Head of caudate nucleus (tissue), 42 donors: ENCODE results near the gene PLIN1.

ENCODE experiments used
- DNase-seq, 42 donors: peaks; one replicate each; pipeline versions ENCODE4 v3.0.0 to v3.0.0-alpha.2; 2020 to 2021; ENCODE audit warnings: mixed read lengths in 7 of 42
- intact Hi-C: fragments of 100-400 bp; cut with DNase I; formaldehyde crosslinking; loops from one replicate; pipeline ENCODE4 v1.15.0; 2022

The PLIN1 gene

GRCh38 chr15:89673165-89673512 is 6.0 kb downstream of the PLIN1 start:
- DNase-seq: peak in 1 of 42 donors; percentile 23

GRCh38 chr15:89672221-89673164 is 6.7 kb downstream of the PLIN1 start:
- peak in 8 of 42 donors; percentile 19 to 49 (median 34) for DNase-seq
- intact Hi-C loops: no loop called here

More at GRCh38 chr15:89673165-89673512, 6.0 kb downstream of the PLIN1 start:
- intact Hi-C loops: no loop called here

- DNase-seq: no peak
- intact Hi-C loops: no loop called here
These were observed 7.5 kb downstream of the PLIN1 start for GRCh38 chr15:89671687-89672086.

- intact Hi-C loops: no loop called here
- DNase-seq: no peak
These were observed 8.1 kb downstream of the PLIN1 start for GRCh38 chr15:89670971-89671560.

- intact Hi-C loops: no loop called here
- DNase-seq: no peak
These were observed 9.2 kb downstream of the PLIN1 start for GRCh38 chr15:89669941-89670340.

- DNase-seq: no peak
- intact Hi-C loops: no loop called here
These were observed 9.8 kb downstream of the PLIN1 start for GRCh38 chr15:89669309-89669865.

GRCh38 chr15:89668171-89668570 is 11.0 kb downstream of the PLIN1 start:
- DNase-seq: no peak
- intact Hi-C loops: no loop called here

GRCh38 chr15:89667706-89667960 is 11.5 kb downstream of the PLIN1 start:
- intact Hi-C loops: no loop called here
- no peak for DNase-seq

- intact Hi-C loops: no loop called here
- DNase-seq: no peak
These were observed 12.1 kb downstream of the PLIN1 start for GRCh38 chr15:89666858-89667705.

- peak in 1 of 42 donors; percentile 31 for DNase-seq
- intact Hi-C loops: no loop called here
These were observed 12.8 kb downstream of the PLIN1 start for GRCh38 chr15:89666184-89666857.

- peak in 31 of 42 donors; percentile 14 to 63 (median 33) for DNase-seq
- intact Hi-C loops: no loop called here
These were observed 13.6 kb downstream of the PLIN1 start for GRCh38 chr15:89665449-89666181.

- intact Hi-C loops: no loop called here
- no peak for DNase-seq
These were observed 14.5 kb downstream of the PLIN1 start for GRCh38 chr15:89664441-89665350.

GRCh38 chr15:89662893-89663626 is 16.1 kb downstream of the PLIN1 start:
- DNase-seq: peak in 1 of 42 donors; percentile 19
- intact Hi-C loops: no loop called here

- no peak for DNase-seq
- intact Hi-C loops: no loop called here
These were observed 18.6 kb downstream of the PLIN1 start for GRCh38 chr15:89660556-89660955.

- intact Hi-C loops: no loop called here
- no peak for DNase-seq
These were observed 19.9 kb downstream of the PLIN1 start for GRCh38 chr15:89659295-89659694.

- intact Hi-C loops: no loop called here
- DNase-seq: peak in 1 of 42 donors; percentile 9
These were observed 21.4 kb downstream of the PLIN1 start for GRCh38 chr15:89657686-89658200.
